Keratinocyte (primary cell): ENCODE results near the gene PTCRA. TPM values are rescaled to one million over a fixed set of nuclear protein-coding genes. Genes with fewer than 3 reads are reported as not detected.

Experiments
- DNase-seq: peaks from one replicate; pipeline ENCODE4 v3.0.0-alpha.2; 2011; ENCODE audit warnings: low read depth, missing footprints, low spot score
- FAIRE-seq: peaks from 2 replicates; lab custom pipeline; 2011; peaks lifted over from hg19 to GRCh38; lab: Jason Lieb, UNC
- H2AFZ ChIP-seq: 2 replicates; pipeline ENCODE4 v1.6.0; 2012; ENCODE audit warnings: low read length, control low read depth, inconsistent platforms; ENCODE audit not compliant: control insufficient read depth
- H3K27ac ChIP-seq: 2 replicates; pipeline ENCODE4 v1.5.1; 2011; ENCODE audit warnings: low read length; ENCODE audit not compliant: control insufficient read depth, insufficient read depth
- H3K27me3 ChIP-seq: 3 replicates; pipeline ENCODE4 v1.6.0; 2011; ENCODE audit warnings: low read length; ENCODE audit not compliant: control insufficient read depth, insufficient read depth; ENCODE audit errors: extremely low read depth
- H3K36me3 ChIP-seq, 2 experiments: 2 replicates in 1 of 2; 3 replicates in 1 of 2; pipeline ENCODE4 v1.5.1; 2011; ENCODE audit warnings: low read length in 2 of 2, mild to moderate bottlenecking in 1 of 2; ENCODE audit not compliant: control insufficient read depth in 2 of 2, insufficient read depth in 2 of 2; ENCODE audit errors: extremely low read depth in 1 of 2
- H3K4me1 ChIP-seq: 3 replicates; pipeline ENCODE4 v1.5.1; 2011; ENCODE audit warnings: low read length; ENCODE audit not compliant: control insufficient read depth, insufficient read depth; ENCODE audit errors: extremely low read depth
- H3K4me2 ChIP-seq: 3 replicates; pipeline ENCODE4 v1.6.0; 2011; ENCODE audit warnings: low read depth, low read length; ENCODE audit not compliant: control insufficient read depth, insufficient read depth; ENCODE audit errors: extremely low read depth
- H3K4me3 ChIP-seq, 3 experiments: fragments of 200-600 bp in 1 of 3; sonication (generic) in 1 of 3; 2 replicates in 2 of 3; 3 replicates in 1 of 3; pipeline ENCODE4 v1.5.1; 2011 to 2016; ENCODE audit warnings: low read length in 3 of 3, mild to moderate bottlenecking in 3 of 3, control low read depth in 2 of 3, inconsistent platforms in 1 of 3, low read depth in 1 of 3, mixed read lengths in 1 of 3, mixed run types in 1 of 3, moderate library complexity in 1 of 3; ENCODE audit not compliant: control insufficient read depth in 2 of 3, insufficient read depth in 2 of 3; ENCODE audit errors: extremely low read depth in 1 of 3
- H3K79me2 ChIP-seq: 2 replicates; pipeline ENCODE4 v1.6.0; 2012; ENCODE audit warnings: low read length; ENCODE audit not compliant: control insufficient read depth, insufficient read depth
- H3K9ac ChIP-seq: 3 replicates; pipeline ENCODE4 v1.6.0; 2011; ENCODE audit warnings: low read length; ENCODE audit not compliant: control insufficient read depth, insufficient read depth; ENCODE audit errors: extremely low read depth
- H3K9me1 ChIP-seq: 3 replicates; pipeline ENCODE4 v1.6.0; 2011; ENCODE audit warnings: low read length; ENCODE audit not compliant: control insufficient read depth, insufficient read depth; ENCODE audit errors: extremely low read depth
- H3K9me3 ChIP-seq: 2 replicates; pipeline ENCODE4 v1.5.1; 2012; ENCODE audit warnings: low read depth, low read length; ENCODE audit not compliant: control insufficient read depth
- H4K20me1 ChIP-seq: 3 replicates; pipeline ENCODE4 v1.6.0; 2011; ENCODE audit warnings: low read length; ENCODE audit not compliant: control insufficient read depth, insufficient read depth; ENCODE audit errors: extremely low read depth
- CTCF ChIP-seq, 3 experiments: IDR thresholded peaks in 1 of 3; conservative IDR thresholded peaks in 1 of 3; optimal IDR thresholded peaks in 1 of 3; 2 replicates in 2 of 3; 3 replicates in 1 of 3; pipeline versions ENCODE3 to v1.5.1; 2011; ENCODE audit warnings: low read length in 3 of 3, mild to moderate bottlenecking in 3 of 3, moderate library complexity in 2 of 3, control low read depth in 1 of 3, inconsistent platforms in 1 of 3; ENCODE audit not compliant: insufficient read depth in 2 of 3; ENCODE audit errors: extremely low read depth in 1 of 3
- EZH2 ChIP-seq: IDR thresholded peaks from one replicate; pipeline ENCODE4 v1.6.1; 2012; ENCODE audit warnings: inconsistent platforms, mild to moderate bottlenecking, low read length, moderate library complexity
- dilution Hi-C: fragments of 300-500 bp; cut with MboI; formaldehyde crosslinking; loops from one replicate; pipeline ENCODE4 v1.7.0; 2020; ENCODE audit warnings: low sequenced_read_pairs; ENCODE audit not compliant: extremely low pct_ligation_motif_present
- polyA plus RNA-seq, 5 experiments: library from polyadenylated mRNA; depleted of rRNA in 3 of 5; stranded (reverse) in 3 of 5; stranded (forward) in 1 of 5; unstranded in 1 of 5; fragments of >200 nt; gene quantifications; 1 replicate in 1 of 5; 2 replicates in 3 of 5; 3 replicates in 1 of 5; pipeline versions ENCODE4 v1.2.1 to v1.2.3, GENCODE V29; 2011 to 2012; ENCODE audit warnings: missing spikeins in 2 of 5, low read depth in 1 of 5, low replicate concordance in 1 of 5

PTCRA gene
- polyA plus RNA-seq, 1 donor (not counting 4 experiments of a cell fraction or from before 2014, with no cell fraction given): not detected

DNA sequence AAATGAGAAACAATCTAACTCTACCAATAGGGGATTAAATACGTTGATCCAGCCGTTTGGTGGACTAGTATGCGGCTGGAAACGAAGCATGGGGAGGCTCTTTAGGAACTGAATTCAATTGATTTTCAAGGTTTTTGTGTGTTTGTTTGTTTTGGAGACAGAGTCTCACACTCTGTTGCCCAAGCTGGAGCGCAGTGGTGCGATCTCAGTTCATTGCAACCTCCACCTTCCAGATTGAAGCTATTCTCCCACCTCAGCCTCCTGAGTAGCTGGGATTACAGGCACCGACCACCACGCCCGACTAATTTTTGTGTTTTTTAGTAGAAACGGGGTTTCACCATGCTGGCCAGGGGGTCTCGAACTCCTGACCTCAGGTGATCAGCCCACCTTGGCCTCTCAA lies 20.5 kb downstream of the PTCRA start:
- dilution Hi-C loops: no loop called here
- Histone ChIP-seq H2AFZ (no peak overlapping the region), H3K4me2 (no peak overlapping the region), H3K9me1 (no peaks in the 10 kb centered on the region), H3K4me3 (no peak overlapping the region), H3K27me3 (no peaks in the 10 kb centered on the region), H4K20me1 (no peaks in the 10 kb centered on the region), H3K36me3 (peaks cover 21 to 28% of the 10 kb centered on the region in 2 experiments), H3K27ac (no peak overlapping the region), H3K79me2 (peaks cover 18% of the 10 kb centered on the region), H3K9me3 (no peaks in the 10 kb centered on the region), H3K9ac (no peak overlapping the region), H3K4me1 (no peaks in the 10 kb centered on the region)
- DNase-seq (no peak), FAIRE-seq (no peak)
- no peak for TF ChIP-seq CTCF (optimal IDR thresholded peaks at IDR 0.05 in 1 of 3, IDR thresholded peaks at IDR 0.05 in 1 of 3, conservative IDR thresholded peaks at IDR 0.05 in 1 of 3; ENCODE audit: extremely low read depth in 1 of 3, insufficient read depth in 2 of 3, low read length in 3 of 3)
- no peak for TF ChIP-seq EZH2

DNA sequence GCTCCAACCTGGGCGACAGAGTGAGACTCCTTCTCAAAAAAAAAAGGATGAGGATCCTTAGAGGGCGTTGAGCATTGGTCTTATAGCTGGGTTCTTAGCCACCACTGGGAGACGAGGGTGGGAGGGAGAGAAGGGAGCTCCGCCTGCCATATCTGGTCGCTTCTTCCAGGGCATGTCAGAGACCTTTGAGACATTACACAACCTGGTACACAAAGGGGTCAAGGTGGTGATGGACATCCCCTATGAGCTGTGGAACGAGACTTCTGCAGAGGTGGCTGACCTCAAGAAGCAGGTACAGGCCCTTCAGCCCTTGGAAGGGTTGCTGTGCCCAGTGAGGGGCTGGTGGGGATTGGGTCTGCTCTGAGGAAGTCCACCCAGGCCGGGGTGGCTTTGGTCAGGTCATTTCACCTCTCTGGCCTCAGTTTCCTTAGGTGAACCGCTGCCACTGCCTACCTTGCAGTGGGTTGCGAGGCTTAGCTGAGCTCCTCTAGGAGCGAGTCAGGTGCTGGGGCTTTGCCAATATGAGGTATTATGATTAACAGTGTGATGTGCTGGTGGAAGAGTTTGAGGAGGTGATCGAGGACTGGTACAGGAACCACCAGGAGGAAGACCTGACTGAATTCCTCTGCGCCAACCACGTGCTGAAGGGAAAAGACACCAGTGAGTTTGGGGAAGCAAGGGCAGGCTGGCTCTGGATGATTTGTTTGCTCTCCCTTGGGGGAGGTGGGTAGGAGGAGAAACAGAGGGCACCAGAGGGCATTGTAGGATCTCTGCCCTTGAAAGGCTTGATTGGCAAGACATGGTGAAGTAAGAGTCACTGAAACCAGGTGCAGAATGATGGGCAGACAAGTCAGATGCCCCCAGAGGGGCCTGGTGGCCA lies 21.9 kb downstream of the PTCRA start:
- no peak for TF ChIP-seq EZH2
- TF ChIP-seq CTCF (optimal IDR thresholded peaks at IDR 0.05 in 1 of 3, IDR thresholded peaks at IDR 0.05 in 1 of 3, conservative IDR thresholded peaks at IDR 0.05 in 1 of 3; ENCODE audit: extremely low read depth in 1 of 3, insufficient read depth in 2 of 3, low read length in 3 of 3): no peak
- no peak for DNase-seq
- dilution Hi-C loops: no loop called here
- Histone ChIP-seq H3K9me3 (no peaks in the 10 kb centered on the region), H3K9ac (no peak overlapping the region), H3K9me1 (no peaks in the 10 kb centered on the region), H3K36me3 (peaks cover 21 to 28% of the 10 kb centered on the region in 2 experiments), H4K20me1 (no peaks in the 10 kb centered on the region), H3K4me3 (no peak overlapping the region), H3K4me2 (no peak overlapping the region), H2AFZ (no peak overlapping the region), H3K4me1 (no peaks in the 10 kb centered on the region), H3K27ac (no peak overlapping the region), H3K27me3 (no peaks in the 10 kb centered on the region), H3K79me2 (peaks cover 6% of the 10 kb centered on the region)
- no peak for FAIRE-seq
